Right lobe of liver (tissue), 4 donors: Measurements from ENCODE around the gene PYGB.

ENCODE experiments used
- CTCF ChIP-seq, 4 donors: fragments of 200-600 bp in 3 of 4; fragments of 450-650 bp in 1 of 4; IDR thresholded peaks; one replicate each; pipeline versions ENCODE4 v1.5.1 to v1.8.0; 2016 to 2022; ENCODE audit warnings: antibody characterized with exemption in 4 of 4, mild to moderate bottlenecking in 2 of 4
- POLR2A ChIP-seq: fragments of 450-650 bp; IDR thresholded peaks from one replicate; pipeline ENCODE4 v1.6.1; 2017; ENCODE audit warnings: antibody characterized with exemption, mild to moderate bottlenecking
- donor health status: DM: no; HTN: no; CAD: no.
- donor health status: DM: no; HTN: no; CAD: no.
- donor health status: DM: no; HTN: yes; CAD: no.

- TF ChIP-seq POLR2A (no peak), CTCF (IDR thresholded peaks at IDR 0.05) (no peak)
Observed at GRCh38 chr20:25251558-25251957, 3.7 kb downstream of the PYGB start.
